AG04449 (cell line): Measurements from ENCODE around the gene CCL2.

Experiments used
- CTCF ChIA-PET: fragments of 350-600 bp; formaldehyde crosslinking; extraction: SDS; loops from one replicate; lab custom pipeline; 2021; ENCODE audit warnings: antibody characterized with exemption; lab: Yijun Ruan, JAX
- POLR2A ChIA-PET: fragments of 400-600, 350-600 bp; formaldehyde crosslinking; extraction: SDS; loops from one replicate; lab custom pipeline; 2020; ENCODE audit warnings: antibody characterized with exemption, inconsistent platforms; lab: Yijun Ruan, JAX
- DNase-seq: peaks from one replicate; pipeline ENCODE4 v3.0.0-alpha.2; 2010; ENCODE audit warnings: low read depth, low spot score
- H3K4me3 ChIP-seq: 2 replicates; pipeline ENCODE4 v1.5.1; 2011; ENCODE audit warnings: low read depth, mild to moderate bottlenecking, control low read depth, low read length
- TF ChIP-seq, protein P1 (sequence below): IDR thresholded peaks from one replicate; pipeline ENCODE4 v1.5.1; 2011; ENCODE audit warnings: mild to moderate bottlenecking, moderate library complexity, low read length, control low read depth, inconsistent platforms; ENCODE audit not compliant: insufficient read depth; ENCODE audit errors: missing control alignments

Gene CCL2

GRCh38 chr17:34252444-34253138, 2.5 kb upstream of the CCL2 start:
- TF ChIP-seq, protein P1, sequence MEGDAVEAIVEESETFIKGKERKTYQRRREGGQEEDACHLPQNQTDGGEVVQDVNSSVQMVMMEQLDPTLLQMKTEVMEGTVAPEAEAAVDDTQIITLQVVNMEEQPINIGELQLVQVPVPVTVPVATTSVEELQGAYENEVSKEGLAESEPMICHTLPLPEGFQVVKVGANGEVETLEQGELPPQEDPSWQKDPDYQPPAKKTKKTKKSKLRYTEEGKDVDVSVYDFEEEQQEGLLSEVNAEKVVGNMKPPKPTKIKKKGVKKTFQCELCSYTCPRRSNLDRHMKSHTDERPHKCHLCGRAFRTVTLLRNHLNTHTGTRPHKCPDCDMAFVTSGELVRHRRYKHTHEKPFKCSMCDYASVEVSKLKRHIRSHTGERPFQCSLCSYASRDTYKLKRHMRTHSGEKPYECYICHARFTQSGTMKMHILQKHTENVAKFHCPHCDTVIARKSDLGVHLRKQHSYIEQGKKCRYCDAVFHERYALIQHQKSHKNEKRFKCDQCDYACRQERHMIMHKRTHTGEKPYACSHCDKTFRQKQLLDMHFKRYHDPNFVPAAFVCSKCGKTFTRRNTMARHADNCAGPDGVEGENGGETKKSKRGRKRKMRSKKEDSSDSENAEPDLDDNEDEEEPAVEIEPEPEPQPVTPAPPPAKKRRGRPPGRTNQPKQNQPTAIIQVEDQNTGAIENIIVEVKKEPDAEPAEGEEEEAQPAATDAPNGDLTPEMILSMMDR = no peak
- ChIA-PET POLR2A (interaction anchor here (0.5 to 1.9 kb wide), 5 partner anchors 14 to 730 kb away, joined by 3 to 16 read pairs (median 4); no protein-coding TSS in a partner anchor), CTCF (interaction anchor here (1.3 to 9.2 kb wide), 4 partner anchors 19 to 108 kb away, joined by 3 to 73 read pairs (median 4); partner anchors contain the start of gene CCL1)
- no peak overlapping the region for H3K4me3 ChIP-seq
- peak; percentile 84 for DNase-seq

DNA sequence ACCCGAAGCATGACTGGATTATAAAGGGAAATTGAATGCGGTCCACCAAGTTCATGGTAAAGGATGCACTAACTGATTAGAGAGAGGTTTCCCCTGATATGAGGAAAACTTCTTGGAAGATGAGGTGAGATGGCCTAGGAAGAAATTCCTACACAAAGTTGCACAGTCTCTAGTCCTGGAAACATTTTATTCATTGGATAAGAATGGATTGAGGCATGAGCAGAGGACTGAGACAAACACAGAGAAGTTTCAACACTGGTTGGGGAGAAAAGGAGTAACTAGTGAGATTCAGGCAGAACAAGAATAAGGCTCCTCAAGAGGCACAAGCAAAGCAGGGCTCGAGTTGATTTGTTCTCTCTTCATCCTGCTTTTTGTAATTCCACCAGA, 2.0 kb upstream of the CCL2 start:
- no peak overlapping the region for H3K4me3 ChIP-seq
- CTCF ChIA-PET = interaction anchor here (1.4 to 9.2 kb wide), 2 partner anchors 52 to 108 kb away, joined by 4 to 73 read pairs; partner anchors contain the start of gene CCL1
- POLR2A ChIA-PET = interaction anchor here (0.6 to 1.9 kb wide), 3 partner anchors 15 to 48 kb away, joined by 3 to 16 read pairs (median 5); no protein-coding TSS in a partner anchor
- no peak for DNase-seq
- TF ChIP-seq, protein P1 = no peak

DNA sequence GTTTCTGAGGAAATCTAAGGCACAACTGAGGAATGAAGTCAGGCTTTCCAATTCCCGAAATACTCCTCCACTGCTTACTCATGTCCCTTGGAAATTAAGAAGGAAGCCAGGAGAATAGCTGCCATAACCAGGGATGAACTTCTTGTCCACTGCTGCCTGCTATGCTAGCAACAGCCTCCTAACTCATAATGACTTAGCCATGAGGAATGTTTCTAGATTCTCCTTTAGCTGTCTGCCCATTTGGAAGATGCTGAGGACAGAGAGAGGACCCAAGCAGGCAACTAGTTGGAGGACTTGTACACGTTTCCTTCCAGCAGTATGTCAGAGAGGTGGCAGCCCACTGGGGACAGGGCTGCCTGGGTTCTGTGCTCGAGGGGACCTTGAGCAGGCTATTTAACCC, 939 bp upstream of the CCL2 start:
- CTCF ChIA-PET = interaction anchor here (2.6 to 9.2 kb wide), 2 partner anchors 15 to 107 kb away, joined by 7 to 73 read pairs; partner anchors contain the start of gene CCL1
- DNase-seq = peak; percentile 73
- POLR2A ChIA-PET = interaction anchor here (1.3 to 2.3 kb wide), 2 partner anchors 29 to 46 kb away, joined by 3 to 12 read pairs; no protein-coding TSS in a partner anchor
- H3K4me3 ChIP-seq = no peak overlapping the region
- TF ChIP-seq, protein P1 = no peak

DNA sequence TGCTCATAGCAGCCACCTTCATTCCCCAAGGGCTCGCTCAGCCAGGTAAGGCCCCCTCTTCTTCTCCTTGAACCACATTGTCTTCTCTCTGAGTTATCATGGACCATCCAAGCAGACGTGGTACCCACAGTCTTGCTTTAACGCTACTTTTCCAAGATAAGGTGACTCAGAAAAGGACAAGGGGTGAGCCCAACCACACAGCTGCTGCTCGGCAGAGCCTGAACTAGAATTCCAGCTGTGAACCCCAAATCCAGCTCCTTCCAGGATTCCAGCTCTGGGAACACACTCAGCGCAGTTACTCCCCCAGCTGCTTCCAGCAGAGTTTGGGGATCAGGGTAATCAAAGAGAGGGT, 272 bp downstream of the CCL2 start:
- DNase-seq = no peak
- H3K4me3 ChIP-seq = peak overlapping the region; percentile 67
- ChIA-PET POLR2A (interaction anchor here (1.5 to 2.3 kb wide), 2 partner anchors 20 to 45 kb away, joined by 3 to 12 read pairs; no protein-coding TSS in a partner anchor), CTCF (interaction anchor here (1.2 to 9.2 kb wide), 5 partner anchors 10 to 106 kb away, joined by 4 to 73 read pairs (median 7); partner anchors contain the start of gene CCL1)
- TF ChIP-seq, protein P1 = no peak

- no peak for DNase-seq
- ChIA-PET POLR2A (interaction anchor here (1.5 to 2.3 kb wide), 2 partner anchors 21 to 45 kb away, joined by 3 to 12 read pairs; no protein-coding TSS in a partner anchor), CTCF (interaction anchor here (1.0 to 9.2 kb wide), 7 partner anchors 9 to 105 kb away, joined by 3 to 73 read pairs (median 6); partner anchors contain the start of gene CCL1)
- H3K4me3 ChIP-seq = peak overlapping the region; percentile 67
- TF ChIP-seq, protein P1 = no peak
These were observed 756 bp downstream of the CCL2 start for GRCh38 chr17:34255841-34256240.

GRCh38 chr17:34257299-34257985, 2.4 kb downstream of the CCL2 start:
- CTCF ChIA-PET = interaction anchor here (3.1 kb wide), 1 partner anchor 44 kb away, joined by 11 read pairs; no protein-coding TSS in a partner anchor
- TF ChIP-seq, protein P1 = no peak
- POLR2A ChIA-PET = no interaction called here
- DNase-seq = no peak
- no peak overlapping the region for H3K4me3 ChIP-seq
